K562 (cell line): Measurements from ENCODE around the gene RBBP7. TPM values are rescaled to one million over a fixed set of nuclear protein-coding genes. Genes with fewer than 3 reads are reported as not detected.

Experiments
- ATAC-seq: fragments of 200-7000 bp; cut with Tn5 transposase; 3 replicates; pipeline ENCODE4 v1.9.1; 2020; ENCODE audit warnings: moderate library complexity
- BruUV-seq: library from RNA; stranded (reverse); fragments of 400-500 nt; replicated peaks from 2 replicates; lab custom pipeline; 2021; lab: Mats Ljungman, UMichigan
- CTCF ChIA-PET: fragments of 300-600 bp; formaldehyde crosslinking; extraction: SDS; loops from one replicate; lab custom pipeline; 2021; ENCODE audit warnings: low intra/inter-chr PET ratio; lab: Yijun Ruan, JAX
- POLR2A ChIA-PET: fragments of 300-600, 350-650 bp; sonication (Branson Sonifier 250); formaldehyde crosslinking; extraction: SDS; loops from one replicate; lab custom pipeline; 2021; ENCODE audit warnings: antibody characterized with exemption, inconsistent platforms; lab: Yijun Ruan, JAX
- DNase-seq, 4 experiments: peaks; one replicate each; pipeline versions ENCODE4 v3.0.0 to v3.0.0-alpha.2; 2011 to 2018; ENCODE audit warnings: low spot score in 3 of 4, mixed read lengths in 3 of 4; ENCODE audit errors: extremely low read depth in 1 of 4
- FAIRE-seq: peaks from 2 replicates; lab custom pipeline; 2011; peaks lifted over from hg19 to GRCh38; lab: Jason Lieb, UNC
- H2AFZ ChIP-seq: 2 replicates; pipeline ENCODE4 v1.6.0; 2011; ENCODE audit warnings: low read depth, low read length, control low read depth, inconsistent platforms
- H3K27ac ChIP-seq: fragments of 200-600 bp; 3 replicates; pipeline ENCODE4 v1.8.0; 2011; ENCODE audit warnings: low read depth, mild to moderate bottlenecking, control low read depth, inconsistent platforms, low read length, moderate library complexity, mixed read lengths; ENCODE audit errors: extremely low read depth
- H3K27me3 ChIP-seq, 2 experiments: fragments of 300-600 bp in 1 of 2; 2 replicates in 1 of 2; 3 replicates in 1 of 2; pipeline versions ENCODE4 v1.6.0 to v1.8.0; 2011; ENCODE audit warnings: inconsistent platforms in 2 of 2, low read length in 2 of 2, mild to moderate bottlenecking in 1 of 2, mixed read lengths in 1 of 2, moderate library complexity in 1 of 2; ENCODE audit not compliant: control insufficient read depth in 2 of 2, insufficient read depth in 2 of 2
- H3K36me3 ChIP-seq: fragments of 300-600 bp; 3 replicates; pipeline ENCODE4 v1.8.0; 2011; ENCODE audit warnings: mild to moderate bottlenecking, low read length, inconsistent platforms; ENCODE audit not compliant: control insufficient read depth, insufficient read depth
- H3K4me1 ChIP-seq, 2 experiments: fragments of 200-600 bp in 1 of 2; replicated peaks in 1 of 2; 2 replicates in 1 of 2; 3 replicates in 1 of 2; pipeline versions ENCODE4 v1.5.1 to v1.8.0; 2011; ENCODE audit warnings: inconsistent platforms in 2 of 2, low read length in 2 of 2, mild to moderate bottlenecking in 1 of 2, mixed read lengths in 1 of 2, moderate library complexity in 1 of 2; ENCODE audit not compliant: control insufficient read depth in 2 of 2, insufficient read depth in 2 of 2
- H3K4me2 ChIP-seq: 2 replicates; pipeline ENCODE4 v1.6.1; 2011; ENCODE audit warnings: low read length, control low read depth, inconsistent platforms, mixed read lengths; ENCODE audit not compliant: insufficient read depth
- H3K4me3 ChIP-seq: fragments of 200-600 bp; sonication (generic), shearing (Covaris generic); 2 replicates; pipeline ENCODE4 v1.5.1; 2016; ENCODE audit warnings: control low read depth, inconsistent platforms
- H3K79me2 ChIP-seq: fragments of 200-600 bp; 3 replicates; pipeline ENCODE4 v1.8.0; 2011; ENCODE audit warnings: low read length, inconsistent platforms; ENCODE audit not compliant: control insufficient read depth, insufficient read depth
- H3K9ac ChIP-seq, 2 experiments: 2 replicates each; pipeline versions ENCODE4 v1.6.0 to v1.6.1; 2011; ENCODE audit warnings: low read depth in 2 of 2, low read length in 2 of 2, control low read depth in 1 of 2, inconsistent platforms in 1 of 2, mild to moderate bottlenecking in 1 of 2, mixed read lengths in 1 of 2; ENCODE audit not compliant: insufficient read depth in 1 of 2
- H3K9me1 ChIP-seq: one replicate; pipeline ENCODE4 v1.6.0; 2011; ENCODE audit warnings: inconsistent platforms, mild to moderate bottlenecking, low read length, moderate library complexity; ENCODE audit not compliant: control insufficient read depth, insufficient read depth
- H3K9me3 ChIP-seq: replicated peaks from 2 replicates; pipeline ENCODE4 v1.5.1; 2011; ENCODE audit warnings: low read depth, low read length, inconsistent platforms; ENCODE audit not compliant: control insufficient read depth, insufficient read depth
- H4K20me1 ChIP-seq: replicated peaks from 2 replicates; pipeline ENCODE4 v1.6.1; 2011; ENCODE audit warnings: low read length, inconsistent platforms, mixed read lengths; ENCODE audit not compliant: control insufficient read depth, insufficient read depth
- AFF1 ChIP-seq, 2 experiments: fragments of 450-650 bp; IDR thresholded peaks; 2 replicates each; pipeline ENCODE4 v1.6.1; 2018; ENCODE audit warnings: mild to moderate bottlenecking in 2 of 2, low read depth in 1 of 2; ENCODE audit not compliant: partially characterized antibody in 2 of 2
- FOXA1 ChIP-seq: fragments of 450-650 bp; IDR thresholded peaks from 2 replicates; pipeline ENCODE4 v1.6.1; 2016; ENCODE audit warnings: mild to moderate bottlenecking, borderline replicate concordance
- LEF1 ChIP-seq: fragments of 450-650 bp; IDR thresholded peaks from 2 replicates; pipeline ENCODE4 v1.6.1; 2016; ENCODE audit warnings: mild to moderate bottlenecking
- TARDBP ChIP-seq: fragments of 450-650 bp; IDR thresholded peaks from 2 replicates; pipeline ENCODE4 v1.6.1; 2016
- WGBS: fragments of 100-300 bp; shearing (Covaris generic); methylation state at CpG from one replicate; pipeline ENCODE4 v1.1.6; 2016; ENCODE audit warnings: low coverage, mixed read lengths; ENCODE audit not compliant: insufficient coverage; ENCODE audit errors: missing lambda C conversion rate; 5-methylcytosine and 5-hydroxymethylcytosine counted together
- in situ Hi-C: fragments of 300-500 bp; cut with MboI; formaldehyde crosslinking; loops from 4 replicates; pipeline ENCODE4 v1.15.0; 2018; ENCODE audit warnings: inconsistent platforms, mixed read lengths
- intact Hi-C: fragments of 100-400 bp; cut with micrococcal nuclease; formaldehyde crosslinking; loops from 2 replicates; pipeline ENCODE4 v1.14.2; 2022
- polyA plus RNA-seq, 8 experiments: library from polyadenylated mRNA; depleted of rRNA in 4 of 8; stranded (reverse) in 5 of 8; unstranded in 3 of 8; fragments of >200 nt; fragmentation: Nextera tagmentation in 2 of 8; fragmentation: Illumina TruSeq in 1 of 8; extraction: Ambion mirVana in 2 of 8; extraction: Trizol in 1 of 8; gene quantifications; 2 replicates each; pipeline versions ENCODE4 v1.2.1 to v1.2.3, GENCODE V29; 2011 to 2014; ENCODE audit warnings: inconsistent platforms in 1 of 8, missing spikeins in 1 of 8
- total RNA-seq, 7 experiments: library from RNA; depleted of rRNA in 6 of 7; stranded (reverse); fragments of >200 nt in 6 of 7; fragmentation: Illumina TruSeq in 2 of 7; extraction: Trizol in 2 of 7; gene quantifications; 2 replicates each; pipeline versions ENCODE4 v1.2.1 to v1.2.3, GENCODE V29; 2011 to 2021; ENCODE audit warnings: low replicate concordance in 1 of 7
- TF ChIP-seq, protein P1 (sequence below): fragments of 450-650 bp; IDR thresholded peaks from one replicate; pipeline ENCODE4 v1.6.1; 2018; ENCODE audit warnings: mild to moderate bottlenecking, moderate library complexity; ENCODE audit not compliant: partially characterized antibody

The RBBP7 gene
- total and polyA plus RNA-seq, 9 of the 15 experiments (the other 6 are each of a cell fraction or from before 2014, with no cell fraction given): 79.0 to 364 (median 182) TPM

- DNase-seq: no peak
- Histone ChIP-seq H3K79me2 (no peaks in the 10 kb centered on the region), H4K20me1 (no peaks in the 10 kb centered on the region; the same call in 1 of the 2 replicates), H3K36me3 (peaks cover 83% of the 10 kb centered on the region), H3K9me1 (no peaks in the 10 kb centered on the region), H3K27ac (no peak overlapping the region), H3K4me3 (no peak overlapping the region), H3K9me3 (no peaks in the 10 kb centered on the region), H2AFZ (no peak overlapping the region), H3K4me2 (no peak overlapping the region), H3K27me3 (no peaks in the 10 kb centered on the region), H3K9ac (no peak overlapping the region), H3K4me1 (no peaks in the 10 kb centered on the region; a peak in 1 of 5 replicates)
- ChIA-PET CTCF (interaction anchor here (1.3 kb wide), 1 partner anchor 56 kb away, joined by 7 read pairs; no protein-coding TSS in a partner anchor), POLR2A (interaction anchor here (0.6 to 1.4 kb wide), 2 partner anchors 20 to 255 kb away, joined by 3 to 4 read pairs; no protein-coding TSS in a partner anchor)
- TF ChIP-seq FOXA1: no peak
- no peak for TF ChIP-seq AFF1 (IDR thresholded peaks at IDR 0.05; ENCODE audit: low read depth in 1 of 2, partially characterized antibody in 2 of 2)
- no peak for TF ChIP-seq TARDBP
- TF ChIP-seq, protein P1, sequence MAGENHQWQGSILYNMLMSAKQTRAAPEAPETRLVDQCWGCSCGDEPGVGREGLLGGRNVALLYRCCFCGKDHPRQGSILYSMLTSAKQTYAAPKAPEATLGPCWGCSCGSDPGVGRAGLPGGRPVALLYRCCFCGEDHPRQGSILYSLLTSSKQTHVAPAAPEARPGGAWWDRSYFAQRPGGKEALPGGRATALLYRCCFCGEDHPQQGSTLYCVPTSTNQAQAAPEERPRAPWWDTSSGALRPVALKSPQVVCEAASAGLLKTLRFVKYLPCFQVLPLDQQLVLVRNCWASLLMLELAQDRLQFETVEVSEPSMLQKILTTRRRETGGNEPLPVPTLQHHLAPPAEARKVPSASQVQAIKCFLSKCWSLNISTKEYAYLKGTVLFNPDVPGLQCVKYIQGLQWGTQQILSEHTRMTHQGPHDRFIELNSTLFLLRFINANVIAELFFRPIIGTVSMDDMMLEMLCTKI: no peak
- TF ChIP-seq LEF1: no peak
- no peak for ATAC-seq
- intact Hi-C loops (loop anchor here (5.0 kb wide), 1 partner anchor 65 kb away; no protein-coding TSS in a partner anchor), in situ Hi-C loops (loop anchor here (10.0 kb wide), 1 partner anchor 218 kb away; no protein-coding TSS in a partner anchor)
- FAIRE-seq: no peak
- no TSS peak for BruUV-seq
- WGBS: 86% methylated on average over 1 of the region's 2 CpGs
Observed at GRCh38 chrX:16827225-16827624, 42.9 kb downstream of the RBBP7 start.
